ENCODE data around the gene AKT1S1. TPM values are rescaled to one million over a fixed set of nuclear protein-coding genes. Genes with fewer than 3 reads are reported as not detected.

AKT1S1 gene
- total RNA-seq, 1 donor from 2014 or later: 59.7 TPM

- H3K9me3 Mint-ChIP-seq (ENCODE audit: unreplicated experiment): peaks cover 3% of the 10 kb centered on the region
- H3K27ac Mint-ChIP-seq (ENCODE audit: unreplicated experiment): no peak overlapping the region
- H3K36me3 Mint-ChIP-seq (ENCODE audit: unreplicated experiment): peaks cover 34% of the 10 kb centered on the region
- DNase-seq (ENCODE audit: extremely low spot score, unreplicated experiment): no peak
- no peaks in the 10 kb centered on the region for H3K27me3 Mint-ChIP-seq (ENCODE audit: unreplicated experiment)
- H3K4me1 Mint-ChIP-seq (ENCODE audit: unreplicated experiment): no peaks in the 10 kb centered on the region
- TF ChIP-seq CTCF (IDR thresholded peaks at IDR 0.05): no peak
- H3K4me3 Mint-ChIP-seq (ENCODE audit: unreplicated experiment): no peak overlapping the region
Measured at GRCh38 chr19:49916839-49917733, 39.9 kb upstream of the AKT1S1 start.

GRCh38 chr19:49915271-49915670 is 38.1 kb upstream of the AKT1S1 start:
- Mint-ChIP-seq H3K27ac (ENCODE audit: unreplicated experiment) (no peak overlapping the region), H3K27me3 (ENCODE audit: unreplicated experiment) (no peaks in the 10 kb centered on the region), H3K4me3 (ENCODE audit: unreplicated experiment) (no peak overlapping the region), H3K36me3 (ENCODE audit: unreplicated experiment) (peaks cover 31% of the 10 kb centered on the region), H3K4me1 (ENCODE audit: unreplicated experiment) (no peaks in the 10 kb centered on the region), H3K9me3 (ENCODE audit: unreplicated experiment) (peaks cover 3% of the 10 kb centered on the region)
- TF ChIP-seq CTCF (IDR thresholded peaks at IDR 0.05): no peak
- DNase-seq (ENCODE audit: extremely low spot score, unreplicated experiment): no peak

- peaks cover 29% of the 10 kb centered on the region for H3K36me3 Mint-ChIP-seq (ENCODE audit: unreplicated experiment)
- H3K27me3 Mint-ChIP-seq (ENCODE audit: unreplicated experiment): no peaks in the 10 kb centered on the region
- H3K27ac Mint-ChIP-seq (ENCODE audit: unreplicated experiment): no peak overlapping the region
- no peak for TF ChIP-seq CTCF (IDR thresholded peaks at IDR 0.05)
- no peaks in the 10 kb centered on the region for H3K4me1 Mint-ChIP-seq (ENCODE audit: unreplicated experiment)
- DNase-seq (ENCODE audit: extremely low spot score, unreplicated experiment): no peak
- peaks cover 3% of the 10 kb centered on the region for H3K9me3 Mint-ChIP-seq (ENCODE audit: unreplicated experiment)
- H3K4me3 Mint-ChIP-seq (ENCODE audit: unreplicated experiment): no peak overlapping the region
Measured at GRCh38 chr19:49913720-49914119, 36.6 kb upstream of the AKT1S1 start.

- no peaks in the 10 kb centered on the region for H3K4me1 Mint-ChIP-seq (ENCODE audit: unreplicated experiment)
- no peaks in the 10 kb centered on the region for H3K27me3 Mint-ChIP-seq (ENCODE audit: unreplicated experiment)
- no peak overlapping the region for H3K27ac Mint-ChIP-seq (ENCODE audit: unreplicated experiment)
- no peak overlapping the region for H3K4me3 Mint-ChIP-seq (ENCODE audit: unreplicated experiment)
- H3K36me3 Mint-ChIP-seq (ENCODE audit: unreplicated experiment): peaks cover 31% of the 10 kb centered on the region
- peaks cover 3% of the 10 kb centered on the region for H3K9me3 Mint-ChIP-seq (ENCODE audit: unreplicated experiment)
- no peak for TF ChIP-seq CTCF (IDR thresholded peaks at IDR 0.05)
- DNase-seq (ENCODE audit: extremely low spot score, unreplicated experiment): no peak
Measured at GRCh38 chr19:49912965-49913685, 36.0 kb upstream of the AKT1S1 start.
